ENCODE measurements around the gene MED6.

MED6 gene

GRCh38 chr14:70600382-70601157, at the start of gene MED6:
MED6 (minus strand) TSS chr14:70600655; CDS start chr14:70600637, 18 bp downstream.
- peak; percentile 92 for DNase-seq
- in situ Hi-C loops (cut with HindIII; ENCODE audit: low pct_ligation_motif_present, low pct_unique_long_range_greater_than_20kb, low sequenced_read_pairs), result no loop called here

GRCh38 chr14:70649803-70650202, 49.3 kb upstream of the MED6 start:
- no peak for DNase-seq
- in situ Hi-C loops (cut with HindIII; ENCODE audit: low pct_ligation_motif_present, low pct_unique_long_range_greater_than_20kb, low sequenced_read_pairs), result no loop called here

GRCh38 chr14:70648346-70648745, 47.9 kb upstream of the MED6 start:
- in situ Hi-C loops (cut with HindIII; ENCODE audit: low pct_ligation_motif_present, low pct_unique_long_range_greater_than_20kb, low sequenced_read_pairs), result no loop called here

GRCh38 chr14:70646705-70647104, 46.2 kb upstream of the MED6 start:
- DNase-seq, result no peak
- in situ Hi-C loops (cut with HindIII; ENCODE audit: low pct_ligation_motif_present, low pct_unique_long_range_greater_than_20kb, low sequenced_read_pairs), result no loop called here

More at GRCh38 chr14:70648346-70648745, 47.9 kb upstream of the MED6 start:
- DNase-seq, result no peak

- DNase-seq, result no peak
- in situ Hi-C loops (cut with HindIII; ENCODE audit: low pct_ligation_motif_present, low pct_unique_long_range_greater_than_20kb, low sequenced_read_pairs), result no loop called here
Measured at GRCh38 chr14:70645892-70646291, 45.4 kb upstream of the MED6 start.

GRCh38 chr14:70643967-70644366, 43.5 kb upstream of the MED6 start:
- DNase-seq, result no peak
- in situ Hi-C loops (cut with HindIII; ENCODE audit: low pct_ligation_motif_present, low pct_unique_long_range_greater_than_20kb, low sequenced_read_pairs), result no loop called here

GRCh38 chr14:70642303-70643235, 42.1 kb upstream of the MED6 start:
- DNase-seq, result no peak
- in situ Hi-C loops (cut with HindIII; ENCODE audit: low pct_ligation_motif_present, low pct_unique_long_range_greater_than_20kb, low sequenced_read_pairs), result no loop called here

- peak; percentile 5 for DNase-seq
- in situ Hi-C loops (cut with HindIII; ENCODE audit: low pct_ligation_motif_present, low pct_unique_long_range_greater_than_20kb, low sequenced_read_pairs), result no loop called here
Measured at GRCh38 chr14:70641548-70642302, 41.3 kb upstream of the MED6 start, which contains the start of gene TTC9. TTC9 (plus strand) TSS chr14:70641916; CDS start chr14:70642130, 214 bp downstream.

- peak; percentile 33 for DNase-seq
- in situ Hi-C loops (cut with HindIII; ENCODE audit: low pct_ligation_motif_present, low pct_unique_long_range_greater_than_20kb, low sequenced_read_pairs), result no loop called here
Measured at GRCh38 chr14:70640938-70641547, 40.6 kb upstream of the MED6 start.

- no peak for DNase-seq
- in situ Hi-C loops (cut with HindIII; ENCODE audit: low pct_ligation_motif_present, low pct_unique_long_range_greater_than_20kb, low sequenced_read_pairs), result no loop called here
Measured at GRCh38 chr14:70638416-70638815, 38.0 kb upstream of the MED6 start.

- no peak for DNase-seq
- in situ Hi-C loops (cut with HindIII; ENCODE audit: low pct_ligation_motif_present, low pct_unique_long_range_greater_than_20kb, low sequenced_read_pairs), result no loop called here
Measured at GRCh38 chr14:70635971-70636595, 35.6 kb upstream of the MED6 start.

- DNase-seq, result no peak
- in situ Hi-C loops (cut with HindIII; ENCODE audit: low pct_ligation_motif_present, low pct_unique_long_range_greater_than_20kb, low sequenced_read_pairs), result no loop called here
Measured at GRCh38 chr14:70631948-70632347, 31.5 kb upstream of the MED6 start.

GRCh38 chr14:70624972-70625371, 24.5 kb upstream of the MED6 start:
- in situ Hi-C loops (cut with HindIII; ENCODE audit: low pct_ligation_motif_present, low pct_unique_long_range_greater_than_20kb, low sequenced_read_pairs), result no loop called here

GRCh38 chr14:70622111-70622712, 21.8 kb upstream of the MED6 start:
- in situ Hi-C loops (cut with HindIII; ENCODE audit: low pct_ligation_motif_present, low pct_unique_long_range_greater_than_20kb, low sequenced_read_pairs), result no loop called here
- DNase-seq, result peak; percentile 56

More at GRCh38 chr14:70624972-70625371, 24.5 kb upstream of the MED6 start:
- DNase-seq, result no peak

- in situ Hi-C loops (cut with HindIII; ENCODE audit: low pct_ligation_motif_present, low pct_unique_long_range_greater_than_20kb, low sequenced_read_pairs), result no loop called here
- DNase-seq, result no peak
Measured at GRCh38 chr14:70619708-70620107, 19.3 kb upstream of the MED6 start.

- in situ Hi-C loops (cut with HindIII; ENCODE audit: low pct_ligation_motif_present, low pct_unique_long_range_greater_than_20kb, low sequenced_read_pairs), result no loop called here
- no peak for DNase-seq
Measured at GRCh38 chr14:70618314-70618713, 17.9 kb upstream of the MED6 start.

GRCh38 chr14:70616646-70617045, 16.2 kb upstream of the MED6 start:
- no peak for DNase-seq
- in situ Hi-C loops (cut with HindIII; ENCODE audit: low pct_ligation_motif_present, low pct_unique_long_range_greater_than_20kb, low sequenced_read_pairs), result no loop called here
